MM.1S (cell line): ENCODE measurements around the gene NPC1L1.

ENCODE experiments used
- DNase-seq: peaks from one replicate; pipeline ENCODE4 v3.0.0-alpha.2; 2015
- H2AFZ ChIP-seq: fragments of 300-600 bp; sonication (generic); 2 replicates; pipeline ENCODE4 v1.6.0; 2016; ENCODE audit warnings: antibody characterized with exemption, low read length
- H3F3A ChIP-seq: fragments of 300-600 bp; sonication (generic); 2 replicates; pipeline ENCODE4 v1.6.1; 2016; ENCODE audit warnings: mild to moderate bottlenecking, antibody characterized with exemption, low read length, moderate library complexity, mixed read lengths; ENCODE audit not compliant: insufficient read depth
- H3K27ac ChIP-seq: fragments of 300-600 bp; sonication (generic); 2 replicates; pipeline ENCODE4 v1.5.1; 2016; ENCODE audit warnings: mild to moderate bottlenecking, low read length
- H3K27me3 ChIP-seq: fragments of 300-600 bp; sonication (generic); replicated peaks from 2 replicates; pipeline ENCODE4 v1.6.0; 2016; ENCODE audit warnings: low read length; ENCODE audit not compliant: insufficient read depth
- H3K36me3 ChIP-seq: fragments of 300-600 bp; sonication (generic); replicated peaks from 2 replicates; pipeline ENCODE4 v1.6.1; 2016; ENCODE audit warnings: mild to moderate bottlenecking, low read length, mixed read lengths; ENCODE audit not compliant: insufficient read depth
- H3K4me1 ChIP-seq: fragments of 300-600 bp; sonication (generic); 2 replicates; pipeline ENCODE4 v1.6.1; 2016; ENCODE audit warnings: low read length, mixed read lengths
- H3K4me2 ChIP-seq: fragments of 300-600 bp; sonication (generic); 2 replicates; pipeline ENCODE4 v1.6.0; 2016; ENCODE audit warnings: low read depth, low read length
- H3K4me3 ChIP-seq: fragments of 300-600 bp; sonication (generic); 2 replicates; pipeline ENCODE4 v1.5.1; 2016; ENCODE audit warnings: low read length, mixed read lengths
- H3K79me2 ChIP-seq: fragments of 300-600 bp; sonication (generic); 2 replicates; pipeline ENCODE4 v1.6.1; 2016; ENCODE audit warnings: mixed run types, low read length, mixed read lengths
- H3K9ac ChIP-seq: fragments of 300-600 bp; sonication (generic); 2 replicates; pipeline ENCODE4 v1.6.1; 2016; ENCODE audit warnings: low read length, mixed read lengths
- H3K9me2 ChIP-seq: fragments of 300-600 bp; sonication (generic); replicated peaks from 2 replicates; pipeline ENCODE4 v1.6.1; 2016; ENCODE audit warnings: mild to moderate bottlenecking, low read length, mixed read lengths; ENCODE audit not compliant: insufficient read depth
- H3K9me3 ChIP-seq: fragments of 300-600 bp; sonication (generic); replicated peaks from 2 replicates; pipeline ENCODE4 v1.6.1; 2016; ENCODE audit warnings: mild to moderate bottlenecking, low read length, mixed read lengths; ENCODE audit not compliant: insufficient read depth
- H4K20me1 ChIP-seq: fragments of 300-600 bp; sonication (generic); 2 replicates; pipeline ENCODE4 v1.6.1; 2016; ENCODE audit warnings: mild to moderate bottlenecking, low read length, moderate library complexity, mixed read lengths; ENCODE audit not compliant: insufficient read depth
- CTCF ChIP-seq: fragments of 300-600 bp; sonication (generic); IDR thresholded peaks from 2 replicates; pipeline ENCODE4 v1.5.1; 2016; ENCODE audit warnings: antibody characterized with exemption, low read length, mixed read lengths
- EZH2 ChIP-seq: fragments of 300-600 bp; sonication (generic); optimal IDR thresholded peaks from 2 replicates; pipeline ENCODE3; 2017; ENCODE audit warnings: low read depth, mild to moderate bottlenecking, antibody characterized with exemption, low read length, mixed read lengths
- EZH2phosphoT487 ChIP-seq: fragments of 300-600 bp; sonication (generic); IDR thresholded peaks from 2 replicates; pipeline ENCODE4 v1.6.1; 2018; ENCODE audit warnings: antibody characterized with exemption, low read length

Gene NPC1L1

GRCh38 chr7:44465490-44465889 is 75.6 kb downstream of the NPC1L1 start:
- no peak for DNase-seq
- Histone ChIP-seq H3K4me3 (no peak overlapping the region), H3K4me1 (peaks cover 27% of the 10 kb centered on the region), H2AFZ (no peak overlapping the region), H3K27ac (no peak overlapping the region), H4K20me1 (0 out of 2 replicates have a peak, but pooled peaks cover 9% of the 10 kb centered on the region), H3K9me3 (no peaks in the 10 kb centered on the region), H3F3A (peaks cover 23% of the 10 kb centered on the region), H3K9ac (no peak overlapping the region), H3K27me3 (no peaks in the 10 kb centered on the region), H3K36me3 (no peaks in the 10 kb centered on the region), H3K79me2 (peaks cover 97% of the 10 kb centered on the region), H3K9me2 (no peaks in the 10 kb centered on the region), H3K4me2 (no peak overlapping the region)
- no peak for TF ChIP-seq CTCF
- TF ChIP-seq EZH2phosphoT487: no peak
- no peak for TF ChIP-seq EZH2

GRCh38 chr7:44463169-44463808 is 77.8 kb downstream of the NPC1L1 start:
- Histone ChIP-seq H4K20me1 (0 out of 2 replicates have a peak, but pooled peaks cover 3% of the 10 kb centered on the region), H3K36me3 (no peaks in the 10 kb centered on the region), H3F3A (peaks cover 28% of the 10 kb centered on the region), H2AFZ (no peak overlapping the region), H3K27ac (no peak overlapping the region), H3K9me2 (no peaks in the 10 kb centered on the region), H3K4me3 (no peak overlapping the region), H3K79me2 (peaks cover 95% of the 10 kb centered on the region), H3K4me1 (peaks cover 37% of the 10 kb centered on the region), H3K9me3 (no peaks in the 10 kb centered on the region), H3K9ac (no peak overlapping the region), H3K27me3 (no peaks in the 10 kb centered on the region), H3K4me2 (no peak overlapping the region)
- TF ChIP-seq EZH2phosphoT487: no peak
- TF ChIP-seq CTCF: peak; percentile 32
- DNase-seq: no peak
